Uterus (tissue), 4 donors: ENCODE data around the gene POLR2E. TPM values are rescaled to one million over a fixed set of nuclear protein-coding genes. Genes with fewer than 3 reads are reported as not detected.
A peak's percentile ranks its signal among the peaks of the same experiment; 100 is the strongest.

Experiments
- DNase-seq, 2 donors: peaks; one replicate each; pipeline ENCODE4 v3.0.0-alpha.2; 2019 to 2020
- H3K27ac ChIP-seq, 2 donors: fragments of 200-600 bp; sonication (generic); 1 replicate in 1 of 2; 2 replicates in 1 of 2; pipeline ENCODE4 v1.5.1; 2016 to 2018
- H3K27me3 ChIP-seq, 2 donors: fragments of 200-600 bp; sonication (generic); one replicate each; pipeline ENCODE4 v1.5.1; 2018 to 2019; ENCODE audit warnings: control low read depth in 1 of 2
- H3K36me3 ChIP-seq, 2 donors: fragments of 200-600 bp; sonication (generic); one replicate each; pipeline ENCODE4 v1.5.1; 2019; ENCODE audit warnings: control low read depth in 1 of 2
- H3K4me1 ChIP-seq, 2 donors: fragments of 200-600 bp; sonication (generic); one replicate each; pipeline ENCODE4 v1.5.1; 2018 to 2019; ENCODE audit warnings: control low read depth in 1 of 2
- H3K4me3 ChIP-seq, 2 donors: fragments of 200-600 bp; sonication (generic); 1 replicate in 1 of 2; 2 replicates in 1 of 2; pipeline ENCODE4 v1.5.1; 2018 to 2019; ENCODE audit warnings: mild to moderate bottlenecking in 1 of 2
- H3K9me3 ChIP-seq, 2 donors: fragments of 200-600 bp; sonication (generic); one replicate each; pipeline ENCODE4 v1.5.1; 2019; ENCODE audit warnings: control low read depth in 1 of 2
- POLR2A ChIP-seq, 2 donors: fragments of 450-650 bp; IDR thresholded peaks; one replicate each; pipeline ENCODE4 v1.6.1; 2016; ENCODE audit warnings: antibody characterized with exemption in 2 of 2, mild to moderate bottlenecking in 1 of 2, moderate library complexity in 1 of 2
- intact Hi-C: fragments of 100-400 bp; cut with DNase I; formaldehyde crosslinking; loops from one replicate; pipeline ENCODE4 v1.15.1; 2023; ENCODE audit warnings: low total_unique reads
- total RNA-seq, 4 donors: library from RNA; depleted of rRNA in 3 of 4; stranded (reverse); fragments of >200 nt in 3 of 4; gene quantifications; one replicate each; pipeline versions ENCODE4 v1.1.0 to v1.2.4, GENCODE V29; 2014 to 2023
- TF ChIP-seq, protein P1 (sequence below), 4 experiments: fragments of 200-600 bp in 2 of 4; fragments of 450-650 bp in 2 of 4; sonication (generic) in 2 of 4; IDR thresholded peaks; one replicate each; pipeline ENCODE4 v1.5.1; 2016 to 2019; ENCODE audit warnings: antibody characterized with exemption in 4 of 4, mild to moderate bottlenecking in 2 of 4, moderate library complexity in 1 of 4
- donor health status: DM: yes; HTN: yes; CAD: no.

Gene POLR2E
- total RNA-seq, 4 donors from 2014 or later = 13.6 to 112 (median 59.8) TPM

DNA sequence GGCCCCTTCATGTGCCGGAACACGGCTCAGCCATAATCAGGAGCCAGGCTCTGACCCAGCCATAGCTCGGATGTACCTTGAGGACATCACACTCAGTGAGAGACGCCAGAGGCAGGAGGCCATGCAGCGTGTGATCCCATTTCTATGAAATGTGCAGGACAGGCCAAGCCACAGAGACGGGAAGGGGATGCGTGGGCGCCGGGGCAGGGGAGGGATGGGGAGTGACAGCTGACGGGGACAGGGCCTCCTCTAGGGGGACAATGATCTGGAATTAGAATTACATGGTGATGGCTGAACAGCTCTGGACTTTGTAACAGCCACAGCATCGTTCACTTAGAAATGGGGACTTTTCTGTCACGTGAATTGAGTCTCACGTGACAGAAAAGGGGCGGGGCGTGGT is 44.0 kb upstream of the POLR2E start:
- intact Hi-C loops = no loop called here
- H3K4me1 ChIP-seq = peaks cover 0 to 8% of the 10 kb centered on the region in 2 donors
- no peaks in the 10 kb centered on the region for H3K9me3 ChIP-seq
- no peaks in the 10 kb centered on the region for H3K27me3 ChIP-seq
- no peaks in the 10 kb centered on the region for H3K36me3 ChIP-seq
- H3K4me3 ChIP-seq = no peak overlapping the region
- H3K27ac ChIP-seq = no peak overlapping the region
- DNase-seq = no peak
- TF ChIP-seq, protein P1, sequence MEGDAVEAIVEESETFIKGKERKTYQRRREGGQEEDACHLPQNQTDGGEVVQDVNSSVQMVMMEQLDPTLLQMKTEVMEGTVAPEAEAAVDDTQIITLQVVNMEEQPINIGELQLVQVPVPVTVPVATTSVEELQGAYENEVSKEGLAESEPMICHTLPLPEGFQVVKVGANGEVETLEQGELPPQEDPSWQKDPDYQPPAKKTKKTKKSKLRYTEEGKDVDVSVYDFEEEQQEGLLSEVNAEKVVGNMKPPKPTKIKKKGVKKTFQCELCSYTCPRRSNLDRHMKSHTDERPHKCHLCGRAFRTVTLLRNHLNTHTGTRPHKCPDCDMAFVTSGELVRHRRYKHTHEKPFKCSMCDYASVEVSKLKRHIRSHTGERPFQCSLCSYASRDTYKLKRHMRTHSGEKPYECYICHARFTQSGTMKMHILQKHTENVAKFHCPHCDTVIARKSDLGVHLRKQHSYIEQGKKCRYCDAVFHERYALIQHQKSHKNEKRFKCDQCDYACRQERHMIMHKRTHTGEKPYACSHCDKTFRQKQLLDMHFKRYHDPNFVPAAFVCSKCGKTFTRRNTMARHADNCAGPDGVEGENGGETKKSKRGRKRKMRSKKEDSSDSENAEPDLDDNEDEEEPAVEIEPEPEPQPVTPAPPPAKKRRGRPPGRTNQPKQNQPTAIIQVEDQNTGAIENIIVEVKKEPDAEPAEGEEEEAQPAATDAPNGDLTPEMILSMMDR (IDR thresholded peaks at IDR 0.05) = no peak
- TF ChIP-seq POLR2A (IDR thresholded peaks at IDR 0.05) = no peak

DNA sequence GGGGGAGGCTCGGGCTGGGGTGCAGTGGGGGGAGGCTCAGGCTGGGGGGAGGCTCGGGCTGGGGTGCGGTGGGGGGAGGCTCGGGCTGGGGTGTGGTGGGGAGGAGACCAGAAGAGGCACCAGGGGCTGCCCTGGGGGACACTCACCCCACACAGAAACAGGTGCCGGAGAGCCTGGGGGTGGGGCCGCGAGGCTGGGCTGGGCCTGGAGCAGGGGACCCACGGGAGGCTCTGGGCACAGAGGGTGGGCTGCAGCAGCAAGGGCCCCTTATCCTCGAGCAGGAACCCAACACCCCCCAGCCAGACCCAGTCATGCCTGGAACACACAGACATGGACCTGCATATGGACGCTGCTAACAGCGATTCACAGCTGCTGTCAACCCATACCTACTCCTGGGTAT is 42.9 kb upstream of the POLR2E start:
- H3K9me3 ChIP-seq = no peaks in the 10 kb centered on the region
- H3K4me3 ChIP-seq = no peak overlapping the region
- no peak for DNase-seq
- TF ChIP-seq POLR2A (IDR thresholded peaks at IDR 0.05) = no peak
- H3K27me3 ChIP-seq = no peaks in the 10 kb centered on the region
- H3K36me3 ChIP-seq = no peaks in the 10 kb centered on the region
- no peak overlapping the region for H3K27ac ChIP-seq
- intact Hi-C loops = no loop called here
- peaks cover 0 to 17% of the 10 kb centered on the region in 2 donors for H3K4me1 ChIP-seq

DNA sequence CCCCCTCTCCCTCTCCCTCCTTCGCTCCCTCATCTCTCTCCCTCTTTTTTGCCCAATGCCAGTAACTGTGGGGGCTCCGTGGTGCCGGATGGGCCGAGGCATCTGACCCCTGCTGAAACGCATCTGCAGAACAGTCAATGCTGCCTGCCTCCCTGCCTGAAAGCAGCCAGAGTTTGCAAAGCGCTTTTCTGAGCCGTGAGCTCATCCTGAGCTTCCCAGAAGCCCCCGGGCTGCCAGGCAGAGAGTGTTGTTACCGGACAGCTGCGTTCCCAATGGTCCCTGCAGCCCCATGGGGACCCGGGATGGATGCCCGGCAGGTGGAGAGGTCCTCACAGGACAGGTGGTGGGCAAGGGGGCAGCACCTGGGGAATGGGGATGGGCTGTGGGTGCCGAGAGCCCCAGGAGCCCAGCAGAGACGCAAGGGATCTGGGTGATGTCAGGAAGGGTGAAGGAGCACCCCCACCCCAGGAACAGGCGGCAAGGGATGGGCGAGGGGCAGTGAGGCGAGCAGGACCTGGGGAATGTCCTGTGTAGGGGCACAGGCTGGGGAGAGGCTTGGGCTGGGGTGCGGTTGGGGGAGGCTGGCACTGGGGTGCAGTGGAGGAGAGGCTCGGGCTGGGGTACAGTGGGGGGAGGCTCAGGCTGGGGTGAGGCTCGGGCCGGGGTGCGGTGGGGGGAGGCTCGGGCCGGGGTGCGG is 41.6 kb upstream of the POLR2E start:
- peak overlapping the region in 1 of 2 donors; percentile 55 for H3K27ac ChIP-seq
- peaks cover 0 to 25% of the 10 kb centered on the region in 2 donors for H3K4me1 ChIP-seq
- no peak for DNase-seq

DNA sequence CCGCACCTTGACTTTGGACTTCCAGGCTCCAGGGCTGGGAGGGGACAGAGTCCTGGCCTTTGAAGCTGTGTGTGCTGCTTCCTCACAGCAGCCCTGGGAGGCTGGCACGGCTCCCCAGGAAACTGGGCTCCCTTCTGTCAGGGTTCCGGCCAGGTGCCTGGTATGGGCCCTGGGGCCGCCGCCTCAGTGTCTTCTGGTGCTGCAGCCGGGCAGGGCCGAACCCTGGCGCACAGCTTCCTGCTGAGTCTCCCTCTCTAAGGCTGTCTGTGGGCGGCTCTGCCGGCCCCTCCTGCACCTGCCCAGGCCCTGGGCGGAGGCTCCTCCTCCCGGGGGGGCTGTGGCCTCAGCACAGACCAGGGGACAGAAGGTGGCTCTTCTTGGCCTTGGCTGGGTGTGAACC is 41.0 kb upstream of the POLR2E start:
- intact Hi-C loops = no loop called here
- Histone ChIP-seq H3K27ac (peak overlapping the region; percentile 35 to 55), H3K9me3 (no peaks in the 10 kb centered on the region), H3K27me3 (no peaks in the 10 kb centered on the region), H3K4me3 (no peak overlapping the region), H3K4me1 (peaks cover 0 to 29% of the 10 kb centered on the region in 2 donors), H3K36me3 (no peaks in the 10 kb centered on the region)
- TF ChIP-seq, protein P1 (IDR thresholded peaks at IDR 0.05) = no peak
- TF ChIP-seq POLR2A (IDR thresholded peaks at IDR 0.05) = no peak
- peak in 1 of 2 donors; percentile 58 for DNase-seq

More for the DNA sequence above, 41.6 kb upstream of the POLR2E start:
- Histone ChIP-seq H3K4me3 (no peak overlapping the region), H3K9me3 (no peaks in the 10 kb centered on the region), H3K36me3 (no peaks in the 10 kb centered on the region), H3K27me3 (no peaks in the 10 kb centered on the region)
- intact Hi-C loops = no loop called here
- TF ChIP-seq POLR2A (IDR thresholded peaks at IDR 0.05) = no peak
- TF ChIP-seq, protein P1 (IDR thresholded peaks at IDR 0.05) = no peak

DNA sequence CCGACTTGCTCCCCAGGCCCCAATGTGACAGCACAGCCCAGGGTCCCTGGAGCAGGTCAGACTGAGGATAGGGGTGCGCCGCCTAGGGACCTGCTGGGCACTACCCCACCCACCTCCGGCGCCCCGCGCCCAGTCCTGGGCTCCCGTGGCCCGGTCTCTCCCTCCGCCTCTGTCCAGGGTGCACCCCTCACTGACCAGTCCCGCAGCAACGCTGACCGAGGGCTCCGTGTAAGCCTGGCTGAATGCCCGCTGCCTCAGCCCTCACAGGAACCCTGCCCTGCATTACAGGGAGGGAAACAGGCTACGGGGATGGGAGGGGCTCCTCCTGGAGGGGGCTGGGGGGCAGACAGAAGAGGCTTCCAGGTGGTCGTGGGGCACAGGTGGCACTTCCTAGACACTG is 40.3 kb upstream of the POLR2E start:
- Histone ChIP-seq H3K36me3 (no peaks in the 10 kb centered on the region), H3K4me1 (peaks cover 0 to 31% of the 10 kb centered on the region in 2 donors), H3K9me3 (no peaks in the 10 kb centered on the region), H3K4me3 (no peak overlapping the region), H3K27me3 (no peaks in the 10 kb centered on the region), H3K27ac (peak overlapping the region; percentile 35 to 55)
- TF ChIP-seq POLR2A (IDR thresholded peaks at IDR 0.05) = no peak
- TF ChIP-seq, protein P1 (IDR thresholded peaks at IDR 0.05) = no peak
- DNase-seq = no peak
- intact Hi-C loops = no loop called here
